GM21619 (cell line): Measurements from ENCODE around the gene NCOA1.
"Not testable (repeated sequence)": the region's sequence is repeated elsewhere in the genome, so short reads cannot be mapped to it uniquely, and the experiment has no call there.

Experiments
- ATAC-seq: cut with Tn5 transposase; IDR thresholded peaks from one replicate; pipeline ENCODE4 v1.9.1; 2021; ENCODE audit not compliant: unreplicated experiment

The NCOA1 gene

GRCh38 chr2:24532057-24532456, 41.0 kb downstream of the NCOA1 start:
- not testable (repeated sequence) for ATAC-seq

- ATAC-seq: not testable (repeated sequence)
These were observed 42.5 kb downstream of the NCOA1 start for GRCh38 chr2:24533574-24533973.

- ATAC-seq: no peak
These were observed 47.7 kb downstream of the NCOA1 start for GRCh38 chr2:24538720-24539119.

GRCh38 chr2:24539258-24539657, 48.2 kb downstream of the NCOA1 start:
- no peak for ATAC-seq

GRCh38 chr2:24540011-24540477, 49.0 kb downstream of the NCOA1 start:
- no peak for ATAC-seq

GRCh38 chr2:24541621-24542020, 50.6 kb downstream of the NCOA1 start:
- ATAC-seq: no peak

GRCh38 chr2:24542269-24542872, 51.3 kb downstream of the NCOA1 start:
- ATAC-seq: no peak

GRCh38 chr2:24543252-24543651, 52.2 kb downstream of the NCOA1 start:
- no peak for ATAC-seq

- ATAC-seq: no peak
These were observed 53.5 kb downstream of the NCOA1 start for GRCh38 chr2:24544456-24545115.

GRCh38 chr2:24546669-24547068, 55.6 kb downstream of the NCOA1 start:
- no peak for ATAC-seq

- no peak for ATAC-seq
These were observed 57.0 kb downstream of the NCOA1 start for GRCh38 chr2:24548058-24548457.

- not testable (repeated sequence) for ATAC-seq
These were observed 59.2 kb downstream of the NCOA1 start for GRCh38 chr2:24550301-24550700.

GRCh38 chr2:24551016-24551415, 60.0 kb downstream of the NCOA1 start:
- ATAC-seq: no peak

- ATAC-seq: no peak
These were observed 61.8 kb downstream of the NCOA1 start for GRCh38 chr2:24552836-24553235.

- no peak for ATAC-seq
These were observed 67.9 kb downstream of the NCOA1 start for GRCh38 chr2:24558781-24559472.

GRCh38 chr2:24559473-24560113, 68.5 kb downstream of the NCOA1 start:
- no peak for ATAC-seq

- ATAC-seq: no peak
These were observed 74.5 kb downstream of the NCOA1 start for GRCh38 chr2:24565537-24565936.

GRCh38 chr2:24566209-24566608, 75.2 kb downstream of the NCOA1 start:
- no peak for ATAC-seq

GRCh38 chr2:24566630-24567029, 75.6 kb downstream of the NCOA1 start:
- ATAC-seq: no peak

- no peak for ATAC-seq
These were observed 77.5 kb downstream of the NCOA1 start for GRCh38 chr2:24568551-24568950.

- not testable (repeated sequence) for ATAC-seq
These were observed 78.5 kb downstream of the NCOA1 start for GRCh38 chr2:24569565-24569964.

GRCh38 chr2:24570225-24570624, 79.2 kb downstream of the NCOA1 start:
- ATAC-seq: no peak
